ENCODE results near the gene LYST. TPM values are rescaled to one million over a fixed set of nuclear protein-coding genes. Genes with fewer than 3 reads are reported as not detected.

LYST gene
- total RNA-seq, 1 donor from 2014 or later, result 38.5 TPM

GRCh38 chr1:235670157-235670776, 196.4 kb downstream of the LYST start:
- DNase-seq (ENCODE audit: low spot score), result no peak

- DNase-seq (ENCODE audit: low spot score), result no peak
Observed at GRCh38 chr1:235669277-235669676, 197.4 kb downstream of the LYST start.

- no peak for DNase-seq (ENCODE audit: low spot score)
Observed at GRCh38 chr1:235663628-235664027, 203.1 kb downstream of the LYST start.

GRCh38 chr1:235661568-235661967, 205.1 kb downstream of the LYST start:
- DNase-seq (ENCODE audit: low spot score), result no peak

GRCh38 chr1:235659186-235659771, 207.4 kb downstream of the LYST start:
- DNase-seq (ENCODE audit: low spot score), result peak; percentile 76

GRCh38 chr1:235657747-235658526, 208.8 kb downstream of the LYST start:
- no peak for DNase-seq (ENCODE audit: low spot score)

- DNase-seq (ENCODE audit: low spot score), result peak; percentile 39
Observed at GRCh38 chr1:235657269-235657668, 209.4 kb downstream of the LYST start.

GRCh38 chr1:235652364-235652763, 214.3 kb downstream of the LYST start:
- no peak for DNase-seq (ENCODE audit: low spot score)

- DNase-seq (ENCODE audit: low spot score), result no peak
Observed at GRCh38 chr1:235651170-235651806, 215.4 kb downstream of the LYST start.

- DNase-seq (ENCODE audit: low spot score), result peak; percentile 81
Observed at GRCh38 chr1:235650341-235651169, 216.2 kb downstream of the LYST start.

GRCh38 chr1:235649368-235650163, 217.1 kb downstream of the LYST start, which contains the start of gene GNG4:
GNG4 (minus strand) TSS chr1:235649784; CDS start chr1:235583838, 65,946 bp downstream.
- DNase-seq (ENCODE audit: low spot score), result peak; percentile 78

GRCh38 chr1:235648954-235649367, 217.7 kb downstream of the LYST start:
- peak; percentile 90 for DNase-seq (ENCODE audit: low spot score)

GRCh38 chr1:235648407-235648907, 218.2 kb downstream of the LYST start:
- peak; percentile 60 for DNase-seq (ENCODE audit: low spot score)

- peak; percentile 33 for DNase-seq (ENCODE audit: low spot score)
Observed at GRCh38 chr1:235647537-235647936, 219.2 kb downstream of the LYST start.

GRCh38 chr1:235646463-235646862, 220.2 kb downstream of the LYST start:
- peak; percentile 71 for DNase-seq (ENCODE audit: low spot score)

GRCh38 chr1:235644693-235645305, 221.9 kb downstream of the LYST start:
- DNase-seq (ENCODE audit: low spot score), result peak; percentile 45

- DNase-seq (ENCODE audit: low spot score), result peak; percentile 65
Observed at GRCh38 chr1:235643837-235644692, 222.6 kb downstream of the LYST start.

- DNase-seq (ENCODE audit: low spot score), result peak; percentile 72
Observed at GRCh38 chr1:235642943-235643371, 223.7 kb downstream of the LYST start.

Measured in mesenteric fat pad (tissue), 1 donor.